GM21528 (cell line): ENCODE results near the gene ELMOD1.

Experiments
- ATAC-seq: cut with Tn5 transposase; IDR thresholded peaks from one replicate; pipeline ENCODE4 v1.9.1; 2021; ENCODE audit warnings: mild to moderate bottlenecking, moderate library complexity; ENCODE audit not compliant: unreplicated experiment, low FRiP score

The ELMOD1 gene

DNA sequence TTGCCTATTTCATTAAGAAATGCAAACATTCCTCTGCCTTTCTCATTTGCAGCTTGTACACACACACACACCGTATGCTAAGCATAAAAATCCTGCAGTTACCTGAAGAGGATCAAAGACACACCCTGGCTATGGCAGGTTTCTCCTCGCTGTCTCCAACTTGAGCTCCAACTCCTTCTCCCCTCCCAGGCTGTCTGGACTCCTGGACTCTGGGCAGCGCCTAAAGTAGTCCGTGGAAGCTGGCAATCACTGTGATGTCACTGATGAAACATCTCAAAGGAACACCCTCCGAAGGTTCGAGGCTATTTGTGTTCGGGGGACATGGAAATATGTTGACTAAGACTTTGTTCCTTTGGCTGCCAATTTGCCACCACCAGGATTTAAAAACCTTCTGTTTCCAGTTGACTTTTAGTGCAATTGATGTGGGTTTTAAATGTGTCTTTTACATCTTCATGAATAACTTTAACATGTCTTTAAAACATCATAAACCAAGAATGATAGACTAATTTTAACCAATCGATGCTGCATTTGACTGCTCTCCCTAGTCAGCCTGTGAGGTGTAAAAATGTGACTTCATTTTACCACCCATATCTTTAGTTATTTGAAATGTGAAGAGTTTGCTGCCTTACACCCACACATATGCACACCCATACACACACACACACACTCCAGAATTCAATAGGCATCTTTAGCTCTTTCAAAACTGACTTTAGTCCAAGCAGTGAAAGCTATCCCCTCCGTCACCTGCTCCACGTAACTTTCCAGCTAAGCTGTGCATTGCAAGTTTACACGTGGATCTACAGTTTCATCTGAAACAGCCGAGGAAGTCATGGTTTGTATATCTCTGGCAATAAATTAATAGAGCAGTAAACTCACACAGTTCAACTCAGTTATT lies 121.2 kb downstream of the ELMOD1 start, which contains the start of gene SLN:
Gene SLN (minus strand): TSS at position 196 of the 895 bp plus-strand sequence.
- ATAC-seq: no peak

DNA sequence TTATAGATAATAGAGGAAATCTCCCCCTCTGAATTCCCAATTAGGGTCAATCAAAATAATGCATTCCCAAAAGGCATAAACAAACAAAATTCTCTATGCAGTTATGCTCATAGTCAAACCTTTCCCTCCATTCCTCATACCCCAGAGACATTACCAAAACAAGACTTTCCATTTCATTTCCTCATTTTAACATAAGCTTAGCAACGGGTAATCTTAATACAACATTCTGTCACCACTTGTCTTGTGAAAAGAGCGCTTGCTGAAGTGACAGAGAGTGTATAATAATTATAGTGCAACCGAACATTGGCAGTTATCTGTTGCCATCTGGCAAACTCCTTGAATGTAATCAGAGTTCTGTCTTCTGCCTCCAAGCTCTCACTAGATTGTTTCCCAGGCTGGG lies 122.1 kb downstream of the ELMOD1 start:
- no peak for ATAC-seq
